ENCODE measurements around the gene GSTM2.
"Not testable (repeated sequence)": the region's sequence is repeated elsewhere in the genome, so short reads cannot be mapped to it uniquely, and the experiment has no call there.

GSTM2 gene

DNA sequence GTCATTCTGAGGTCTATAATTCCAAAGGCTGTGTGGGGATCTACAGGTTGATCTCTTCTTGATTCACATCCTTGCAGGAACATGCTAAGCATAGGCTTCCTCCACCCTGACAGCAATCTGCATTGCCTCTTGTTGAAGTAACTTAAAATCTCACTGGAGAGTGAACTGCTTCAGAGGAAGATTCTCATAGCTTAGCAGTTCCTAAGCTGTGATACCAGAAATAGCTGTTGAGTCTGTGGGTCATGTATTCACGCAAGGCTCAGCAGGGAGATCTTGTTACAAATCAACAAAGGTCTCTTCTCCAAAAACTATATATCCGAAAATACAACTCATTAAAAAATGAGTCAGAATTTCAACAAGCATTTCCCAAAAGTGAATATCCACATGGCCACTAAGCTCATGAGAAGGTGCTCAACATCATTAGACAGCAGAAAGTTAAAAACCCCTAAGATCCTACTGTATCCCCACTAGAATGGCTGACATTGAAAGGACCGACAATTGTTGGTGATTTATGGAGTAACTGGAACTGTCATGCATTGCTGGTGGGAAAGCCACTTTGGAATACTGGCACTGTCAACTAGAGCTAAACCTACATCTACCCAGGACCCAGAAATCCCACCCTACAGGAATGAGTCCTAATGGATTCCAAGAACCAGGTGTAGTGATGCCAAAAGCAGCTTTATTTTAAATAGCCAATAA, 9.0 kb downstream of the GSTM2 start:
- not testable (repeated sequence) for H3K27me3 ChIP-seq (ENCODE audit: control insufficient read depth, low read length); H3K79me2 ChIP-seq (ENCODE audit: control insufficient read depth, low read length)

DNA sequence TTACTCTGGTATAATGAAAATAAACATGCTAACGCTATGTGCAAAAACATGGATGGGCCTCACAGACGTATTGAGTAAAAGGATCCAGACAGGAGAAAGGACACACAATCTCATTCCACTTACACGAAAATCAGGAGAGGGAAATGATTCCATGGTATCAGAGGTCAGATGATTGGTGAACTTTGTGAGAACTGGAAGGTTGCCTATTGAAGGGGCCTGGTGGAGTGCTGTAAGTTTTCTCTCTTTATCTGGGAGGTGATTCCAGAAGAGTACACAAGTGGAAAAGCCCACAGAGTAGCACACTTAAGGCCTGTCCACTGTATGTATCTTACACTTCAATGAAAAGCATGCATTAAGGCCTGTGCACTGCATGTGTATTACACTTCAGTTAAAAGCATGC, 9.6 kb downstream of the GSTM2 start:
- Histone ChIP-seq H3K4me2 (ENCODE audit: low read length) (no peak overlapping the region), H3K36me3 (ENCODE audit: control insufficient read depth, low read length) (no peaks in the 10 kb centered on the region), H4K20me1 (ENCODE audit: control insufficient read depth, insufficient read depth, low read depth, low read length) (no peaks in the 10 kb centered on the region), H3K4me3 (ENCODE audit: low read length) (no peak overlapping the region), H3K9me2 (replicated peaks; ENCODE audit: control insufficient read depth, low read length) (no peaks in the 10 kb centered on the region), H3K4me1 (ENCODE audit: control insufficient read depth, low read length) (no peaks in the 10 kb centered on the region), H3K27me3 (ENCODE audit: control insufficient read depth, low read length) (0 out of 2 replicates have a peak, but pooled peaks cover 4% of the 10 kb centered on the region), H3F3A (ENCODE audit: control insufficient read depth, insufficient read depth) (no peaks in the 10 kb centered on the region), H3K27ac (ENCODE audit: low read depth, low read length) (no peak overlapping the region), H3K79me2 (ENCODE audit: control insufficient read depth, low read length) (no peaks in the 10 kb centered on the region), H3K9me3 (ENCODE audit: control insufficient read depth, insufficient read depth, low read length) (no peaks in the 10 kb centered on the region)
- no peak for TF ChIP-seq EZH2phosphoT487 (IDR thresholded peaks at IDR 0.05; ENCODE audit: borderline replicate concordance, low read length)

More for the DNA sequence above, 9.0 kb downstream of the GSTM2 start:
- H3F3A ChIP-seq (ENCODE audit: control insufficient read depth, insufficient read depth); H3K4me2 ChIP-seq (ENCODE audit: low read length); H3K9me3 ChIP-seq (ENCODE audit: control insufficient read depth, insufficient read depth, low read length); H3K9me2 ChIP-seq (replicated peaks; ENCODE audit: control insufficient read depth, low read length); H3K27ac ChIP-seq (ENCODE audit: low read depth, low read length); H3K36me3 ChIP-seq (ENCODE audit: control insufficient read depth, low read length); H3K4me3 ChIP-seq (ENCODE audit: low read length); H3K4me1 ChIP-seq (ENCODE audit: control insufficient read depth, low read length); H4K20me1 ChIP-seq (ENCODE audit: control insufficient read depth, insufficient read depth, low read depth, low read length): not testable (repeated sequence)

- H3K36me3 ChIP-seq (ENCODE audit: control insufficient read depth, low read length); H3K4me2 ChIP-seq (ENCODE audit: low read length); H3K27ac ChIP-seq (ENCODE audit: low read depth, low read length); H3K4me1 ChIP-seq (ENCODE audit: control insufficient read depth, low read length); H3K79me2 ChIP-seq (ENCODE audit: control insufficient read depth, low read length); H3F3A ChIP-seq (ENCODE audit: control insufficient read depth, insufficient read depth); H4K20me1 ChIP-seq (ENCODE audit: control insufficient read depth, insufficient read depth, low read depth, low read length); H3K9me2 ChIP-seq (replicated peaks; ENCODE audit: control insufficient read depth, low read length); H3K9me3 ChIP-seq (ENCODE audit: control insufficient read depth, insufficient read depth, low read length); H3K27me3 ChIP-seq (ENCODE audit: control insufficient read depth, low read length); H3K4me3 ChIP-seq (ENCODE audit: low read length): not testable (repeated sequence)
These were observed 10.8 kb downstream of the GSTM2 start for GRCh38 chr1:109678637-109679036.

GRCh38 chr1:109684777-109685176, 16.9 kb downstream of the GSTM2 start:
- H3K4me3 ChIP-seq (ENCODE audit: low read length); H4K20me1 ChIP-seq (ENCODE audit: control insufficient read depth, insufficient read depth, low read depth, low read length): not testable (repeated sequence)

DNA sequence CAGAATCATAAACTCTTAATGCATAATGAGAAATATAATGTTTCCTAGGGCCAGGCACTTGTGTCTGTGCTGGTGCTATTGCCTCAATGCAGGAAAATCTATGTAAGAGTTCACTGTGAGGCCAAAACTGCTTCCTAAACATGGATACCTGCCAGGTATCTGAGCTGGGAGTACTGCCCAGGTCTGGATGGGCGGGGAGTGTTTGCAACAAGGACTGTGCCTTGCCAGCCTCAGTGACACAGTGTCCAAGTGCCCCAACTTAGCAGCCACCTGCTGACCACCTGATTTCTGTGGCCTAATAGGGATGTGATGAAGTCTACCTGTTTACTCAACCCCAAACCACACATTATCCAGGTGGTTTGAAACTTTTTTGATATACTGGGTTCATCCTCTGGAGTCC, 17.5 kb downstream of the GSTM2 start:
- not testable (repeated sequence) for H3K79me2 ChIP-seq (ENCODE audit: control insufficient read depth, low read length); H3K36me3 ChIP-seq (ENCODE audit: control insufficient read depth, low read length); H3K4me1 ChIP-seq (ENCODE audit: control insufficient read depth, low read length); H3K9me2 ChIP-seq (replicated peaks; ENCODE audit: control insufficient read depth, low read length); H3K27ac ChIP-seq (ENCODE audit: low read depth, low read length); H3K4me3 ChIP-seq (ENCODE audit: low read length); H3K4me2 ChIP-seq (ENCODE audit: low read length); H3K9me3 ChIP-seq (ENCODE audit: control insufficient read depth, insufficient read depth, low read length); H4K20me1 ChIP-seq (ENCODE audit: control insufficient read depth, insufficient read depth, low read depth, low read length); H3F3A ChIP-seq (ENCODE audit: control insufficient read depth, insufficient read depth); H3K27me3 ChIP-seq (ENCODE audit: control insufficient read depth, low read length)

More at GRCh38 chr1:109684777-109685176, 16.9 kb downstream of the GSTM2 start:
- H3K79me2 ChIP-seq (ENCODE audit: control insufficient read depth, low read length); H3K9me3 ChIP-seq (ENCODE audit: control insufficient read depth, insufficient read depth, low read length); H3F3A ChIP-seq (ENCODE audit: control insufficient read depth, insufficient read depth); H3K27me3 ChIP-seq (ENCODE audit: control insufficient read depth, low read length); H3K9me2 ChIP-seq (replicated peaks; ENCODE audit: control insufficient read depth, low read length); H3K36me3 ChIP-seq (ENCODE audit: control insufficient read depth, low read length); H3K4me2 ChIP-seq (ENCODE audit: low read length); H3K4me1 ChIP-seq (ENCODE audit: control insufficient read depth, low read length); H3K27ac ChIP-seq (ENCODE audit: low read depth, low read length): not testable (repeated sequence)

DNA sequence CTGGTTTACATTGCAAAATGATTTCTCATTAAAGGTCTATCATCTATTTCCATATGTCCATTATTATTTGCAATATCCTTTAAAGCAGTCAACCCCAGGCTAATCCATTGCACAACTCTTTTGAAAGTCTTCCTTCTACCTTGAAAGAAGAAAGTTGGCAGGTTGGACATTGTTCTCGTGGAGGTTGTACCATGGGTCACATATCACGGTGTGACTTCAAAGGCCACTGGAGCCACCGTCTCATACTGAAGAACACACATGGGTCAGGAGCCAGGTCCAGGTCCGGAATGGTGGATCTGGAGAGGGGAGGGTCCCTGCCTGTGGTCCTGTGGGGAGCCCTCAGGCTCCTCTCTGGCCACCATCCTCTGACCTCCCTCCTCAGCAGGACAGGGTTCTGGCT, 18.0 kb downstream of the GSTM2 start:
- H3K4me3 ChIP-seq (ENCODE audit: low read length); H3K4me1 ChIP-seq (ENCODE audit: control insufficient read depth, low read length); H3K27ac ChIP-seq (ENCODE audit: low read depth, low read length); H4K20me1 ChIP-seq (ENCODE audit: control insufficient read depth, insufficient read depth, low read depth, low read length); H3K79me2 ChIP-seq (ENCODE audit: control insufficient read depth, low read length); H3F3A ChIP-seq (ENCODE audit: control insufficient read depth, insufficient read depth); H3K9me3 ChIP-seq (ENCODE audit: control insufficient read depth, insufficient read depth, low read length); H3K4me2 ChIP-seq (ENCODE audit: low read length); H3K27me3 ChIP-seq (ENCODE audit: control insufficient read depth, low read length); H3K36me3 ChIP-seq (ENCODE audit: control insufficient read depth, low read length); H3K9me2 ChIP-seq (replicated peaks; ENCODE audit: control insufficient read depth, low read length): not testable (repeated sequence)

DNA sequence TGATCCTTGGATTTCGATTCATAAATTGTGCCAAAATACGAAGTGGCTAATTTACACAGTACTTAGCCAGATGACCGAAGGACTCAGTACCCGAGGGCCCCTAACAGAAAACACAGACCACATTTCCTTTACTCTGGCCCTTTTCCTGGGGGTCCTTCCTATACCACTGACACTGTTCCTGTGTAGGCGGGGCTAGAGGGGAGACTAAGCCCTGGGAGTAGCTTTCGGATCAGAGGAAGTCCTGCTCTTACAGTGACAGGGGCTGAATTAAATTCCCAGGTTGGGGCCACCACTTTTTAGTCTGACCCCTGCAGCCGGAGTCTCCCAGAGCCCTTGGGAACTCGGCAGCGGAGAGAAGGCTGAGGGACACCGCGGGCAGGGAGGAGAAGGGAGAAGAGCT, 19.3 kb downstream of the GSTM2 start:
- not testable (repeated sequence) for H3K27me3 ChIP-seq (ENCODE audit: control insufficient read depth, low read length); H3K9me3 ChIP-seq (ENCODE audit: control insufficient read depth, insufficient read depth, low read length); H4K20me1 ChIP-seq (ENCODE audit: control insufficient read depth, insufficient read depth, low read depth, low read length); H3K27ac ChIP-seq (ENCODE audit: low read depth, low read length); H3K4me2 ChIP-seq (ENCODE audit: low read length); H3F3A ChIP-seq (ENCODE audit: control insufficient read depth, insufficient read depth); H3K4me1 ChIP-seq (ENCODE audit: control insufficient read depth, low read length); H3K79me2 ChIP-seq (ENCODE audit: control insufficient read depth, low read length); H3K9me2 ChIP-seq (replicated peaks; ENCODE audit: control insufficient read depth, low read length); H3K4me3 ChIP-seq (ENCODE audit: low read length); H3K36me3 ChIP-seq (ENCODE audit: control insufficient read depth, low read length)

Data from DOHH2 (cell line).